CD4-positive, alpha-beta T cell treated with Interleukin-17A for 4 hours (primary cell): ENCODE data around the gene NUP153.

ENCODE experiments used
- DNase-seq: peaks from one replicate; pipeline ENCODE4 v3.0.0-alpha.2; 2020; ENCODE audit warnings: mixed read lengths

NUP153 gene

DNA sequence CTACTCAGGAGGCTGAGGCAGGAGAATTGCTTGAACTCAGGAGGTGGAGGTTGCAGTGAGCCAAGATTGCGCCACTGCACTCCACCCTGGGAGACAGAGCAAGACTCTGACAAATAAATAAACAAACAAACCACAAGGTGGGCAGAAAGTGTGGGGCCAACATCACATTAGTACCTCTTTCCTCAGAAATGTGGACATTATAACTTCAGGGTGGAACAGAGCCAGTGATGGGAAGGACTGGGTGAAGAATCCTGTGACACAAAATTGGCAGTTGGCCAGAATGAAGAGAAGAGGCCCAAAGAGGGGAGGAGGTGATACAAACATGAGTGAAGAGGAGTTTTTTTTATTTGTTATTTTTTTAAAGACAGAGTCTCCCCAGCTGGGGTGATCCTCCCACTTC is 50.6 kb downstream of the NUP153 start:
- DNase-seq, result no peak

- DNase-seq, result no peak
Measured at GRCh38 chr6:17653198-17653882, 53.4 kb downstream of the NUP153 start.

DNA sequence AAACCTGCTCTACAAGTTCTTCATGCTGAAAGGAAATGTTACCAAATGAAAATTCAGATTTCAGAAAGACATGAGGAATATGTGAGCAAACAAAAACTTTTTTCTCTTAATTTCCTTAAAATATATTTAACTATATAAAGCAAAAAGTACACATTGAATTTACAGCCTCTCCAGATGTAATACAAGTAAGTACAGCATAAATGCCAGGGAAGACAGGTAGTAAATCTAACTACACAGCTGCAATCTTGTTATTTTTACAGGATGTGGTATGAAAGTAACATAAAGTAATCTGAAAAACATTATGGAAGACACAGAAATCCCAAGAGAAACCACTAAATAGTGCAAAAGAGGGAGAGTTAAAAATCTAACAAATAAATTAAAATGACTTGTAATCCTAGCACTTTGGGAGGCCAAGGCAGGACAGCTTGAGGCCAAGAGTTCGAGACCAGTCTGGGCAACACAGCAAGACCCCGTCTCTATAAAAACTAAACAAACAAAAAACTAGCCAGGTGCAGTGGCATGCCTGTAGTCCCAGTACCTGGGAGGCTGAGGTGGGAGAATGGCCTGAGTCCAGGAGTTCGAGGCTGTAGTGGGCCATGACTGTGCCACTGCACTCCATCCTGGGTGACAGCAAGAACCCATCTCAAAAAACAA is 55.9 kb downstream of the NUP153 start:
- DNase-seq, result no peak

- no peak for DNase-seq
Measured at GRCh38 chr6:17648745-17649144, 58.0 kb downstream of the NUP153 start.

GRCh38 chr6:17640477-17640917 is 66.2 kb downstream of the NUP153 start:
- DNase-seq, result no peak

DNA sequence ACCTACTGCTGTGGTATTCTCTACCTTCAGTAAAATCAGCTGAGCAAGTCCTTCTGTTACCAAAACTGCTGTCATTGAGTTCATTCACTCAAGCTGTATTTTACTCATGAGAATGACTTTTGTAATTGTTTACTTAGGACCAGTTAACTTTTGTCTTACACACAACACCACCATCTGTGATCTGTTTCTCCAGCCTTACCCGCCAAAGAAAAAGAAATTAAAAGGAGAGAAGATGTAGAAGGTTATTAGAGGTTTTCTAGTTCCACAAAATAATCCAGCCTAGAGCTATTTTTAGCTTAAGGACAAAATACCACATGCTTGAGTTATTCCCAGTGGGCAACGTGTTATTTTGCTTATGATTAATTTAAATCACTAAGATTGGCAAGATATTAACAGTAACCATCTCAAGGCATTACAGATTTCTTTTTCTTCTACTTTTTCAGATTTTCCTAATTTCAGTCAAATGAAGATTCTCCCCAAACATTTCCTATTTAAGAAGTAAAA is 68.5 kb downstream of the NUP153 start:
- DNase-seq, result no peak

GRCh38 chr6:17635568-17635967 is 71.2 kb downstream of the NUP153 start:
- no peak for DNase-seq

- peak; percentile 9 for DNase-seq
Measured at GRCh38 chr6:17633465-17634188, 73.1 kb downstream of the NUP153 start.

DNA sequence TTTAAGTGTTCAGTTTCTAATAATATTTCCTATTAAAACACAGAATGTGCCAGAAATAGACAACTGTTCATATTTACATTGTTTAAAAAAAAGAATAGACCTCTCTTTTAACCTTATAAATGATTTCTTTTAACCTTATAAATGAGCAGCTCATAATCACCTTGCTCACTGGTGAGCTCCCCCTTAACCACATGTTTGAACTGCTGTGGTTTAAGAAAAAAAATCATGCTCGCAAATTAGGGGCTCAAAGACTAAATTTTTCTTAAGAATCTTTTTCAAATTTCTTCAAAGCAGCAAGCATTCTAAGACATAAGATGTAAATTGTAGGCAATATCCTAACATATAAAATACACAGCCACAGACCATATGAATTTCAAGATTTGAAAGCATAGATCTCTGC is 73.8 kb downstream of the NUP153 start:
- no peak for DNase-seq

- DNase-seq, result no peak
Measured at GRCh38 chr6:17630511-17631073, 76.1 kb downstream of the NUP153 start.

- DNase-seq, result no peak
Measured at GRCh38 chr6:17629824-17630510, 76.8 kb downstream of the NUP153 start.

DNA sequence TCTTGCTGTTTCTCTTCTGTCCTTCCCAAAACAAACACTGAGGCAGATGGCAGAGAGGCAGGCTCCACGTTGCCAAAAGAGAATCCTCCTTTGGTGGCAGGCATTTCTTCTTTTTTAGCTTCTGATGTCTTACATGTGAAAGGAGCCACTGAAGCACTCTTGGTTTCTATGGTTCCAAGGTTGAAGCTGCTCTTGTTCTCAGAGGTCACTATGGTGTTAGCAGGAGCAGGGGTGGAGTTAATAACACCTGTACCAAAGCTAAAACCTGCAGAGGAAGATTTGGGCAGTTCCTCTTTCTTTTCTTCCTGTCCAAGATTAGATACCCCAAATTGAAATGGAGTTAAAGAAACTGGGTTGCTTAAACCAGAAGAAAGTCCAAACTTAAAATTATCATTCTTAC is 77.9 kb downstream of the NUP153 start:
- DNase-seq, result no peak

- DNase-seq, result no peak
Measured at GRCh38 chr6:17624396-17624795, 82.3 kb downstream of the NUP153 start.

DNA sequence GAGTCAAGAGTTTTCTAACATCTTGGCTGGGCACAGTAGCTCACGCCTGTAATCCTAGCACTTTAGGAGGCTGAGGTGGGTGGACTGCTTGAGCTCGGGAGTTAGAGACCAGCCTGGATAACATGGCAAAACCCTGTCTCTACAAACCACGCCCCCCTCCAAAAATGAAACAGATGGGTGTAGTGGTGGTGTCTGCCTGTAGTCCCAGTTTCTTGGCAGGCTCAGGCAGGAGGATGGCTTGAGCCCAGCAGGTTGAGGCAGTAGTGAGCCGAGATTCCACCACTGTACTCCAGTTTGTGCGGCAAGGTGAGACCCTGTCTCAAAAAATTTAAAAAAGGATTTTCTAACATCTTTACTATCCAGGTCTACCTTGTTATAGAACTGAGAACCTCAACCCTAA is 84.6 kb downstream of the NUP153 start:
- DNase-seq, result no peak

- DNase-seq, result no peak
Measured at GRCh38 chr6:17621003-17621402, 85.7 kb downstream of the NUP153 start.

DNA sequence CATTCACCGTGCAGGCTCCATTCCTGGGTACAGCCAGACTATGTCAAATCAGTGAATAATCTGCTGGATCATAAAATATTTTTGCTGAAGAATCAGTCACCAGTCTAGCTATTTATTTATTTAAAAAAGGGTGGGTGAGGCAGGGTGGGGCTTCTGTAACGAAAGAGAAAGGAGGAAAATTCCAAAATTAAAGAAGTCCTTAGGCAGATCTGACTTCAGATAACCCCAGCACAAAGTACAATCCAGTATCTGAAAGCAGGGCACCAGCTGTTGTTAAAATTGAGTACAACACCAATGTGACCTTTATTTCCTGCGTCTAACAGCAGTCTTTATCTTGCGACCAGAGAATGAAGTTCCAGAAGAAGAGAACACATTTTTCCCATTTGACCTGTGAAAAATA is 90.9 kb downstream of the NUP153 start:
- no peak for DNase-seq

GRCh38 chr6:17612048-17612447 is 94.7 kb downstream of the NUP153 start:
- no peak for DNase-seq

DNA sequence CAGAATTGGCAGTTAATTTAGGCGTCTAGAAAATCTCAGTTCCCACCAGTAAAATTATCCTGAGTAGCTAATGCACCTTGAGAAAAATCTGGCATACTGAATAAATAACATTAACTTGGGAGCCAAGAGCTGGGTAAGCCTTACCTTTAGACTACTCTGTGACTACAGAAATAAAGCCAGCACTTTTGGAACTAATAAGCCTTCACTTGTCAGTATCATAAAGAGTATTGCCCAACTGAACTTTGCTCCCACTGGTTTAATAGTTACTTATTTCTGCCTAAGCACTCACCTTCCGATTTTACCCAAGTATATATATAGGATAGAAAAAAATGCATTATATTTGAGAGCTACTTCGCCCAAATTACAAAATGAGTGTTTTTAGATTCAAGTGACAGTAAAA is 95.9 kb downstream of the NUP153 start:
- DNase-seq, result no peak

DNA sequence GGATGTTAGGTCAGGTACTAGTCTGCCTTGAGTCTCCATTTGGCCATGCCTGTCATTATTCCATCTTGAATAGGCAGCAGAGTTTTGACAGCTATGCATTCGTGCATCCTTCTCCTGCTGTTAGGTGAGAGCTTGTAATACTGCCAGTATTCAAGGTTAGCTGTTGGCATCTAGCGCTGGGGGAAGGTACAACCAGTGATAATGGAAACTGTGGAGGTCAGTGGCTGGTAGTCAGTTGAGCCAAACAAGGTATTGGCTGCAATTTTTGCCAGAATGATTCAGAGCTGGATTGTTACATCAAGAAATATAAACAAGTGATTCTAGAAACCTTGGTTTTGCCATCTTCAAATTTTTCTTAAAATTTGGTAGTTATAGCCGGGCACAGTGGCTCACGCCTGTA is 100.1 kb downstream of the NUP153 start:
- DNase-seq, result no peak

GRCh38 chr6:17602888-17603287 is 103.8 kb downstream of the NUP153 start:
- no peak for DNase-seq

- DNase-seq, result no peak
Measured at GRCh38 chr6:17601386-17601703, 105.4 kb downstream of the NUP153 start.

GRCh38 chr6:17600527-17601385 is 106.0 kb downstream of the NUP153 start:
- DNase-seq, result peak; percentile 65
